Subcutaneous abdominal adipose tissue (tissue), 5 donors: Measurements from ENCODE around the gene AFF1.
"Not testable (repeated sequence)": the region's sequence is repeated elsewhere in the genome, so short reads cannot be mapped to it uniquely, and the experiment has no call there.

ENCODE experiments used
- H3K27ac ChIP-seq: one replicate; pipeline ENCODE4 v1.7.0; 2013; ENCODE audit warnings: low read depth, mild to moderate bottlenecking, inconsistent platforms, low read length, moderate library complexity
- H3K27me3 ChIP-seq, 5 donors: one replicate each; pipeline ENCODE4 v1.7.0; 2013; ENCODE audit warnings: low read length in 5 of 5, inconsistent platforms in 1 of 5; ENCODE audit not compliant: control insufficient read depth in 5 of 5, insufficient read depth in 4 of 5
- H3K36me3 ChIP-seq, 5 donors: one replicate each; pipeline ENCODE4 v1.7.0; 2013; ENCODE audit warnings: low read length in 5 of 5; ENCODE audit not compliant: control insufficient read depth in 5 of 5, insufficient read depth in 5 of 5
- H3K4me1 ChIP-seq, 5 donors: one replicate each; pipeline ENCODE4 v1.7.0; 2013; ENCODE audit warnings: low read length in 5 of 5, mild to moderate bottlenecking in 3 of 5, moderate library complexity in 1 of 5; ENCODE audit not compliant: control insufficient read depth in 5 of 5, insufficient read depth in 5 of 5
- H3K4me3 ChIP-seq, 5 donors: one replicate each; pipeline ENCODE4 v1.7.0; 2013; ENCODE audit warnings: low read length in 5 of 5, low read depth in 1 of 5
- H3K9ac ChIP-seq, 5 donors: one replicate each; pipeline ENCODE4 v1.7.0; 2013; ENCODE audit warnings: low read length in 5 of 5, mild to moderate bottlenecking in 4 of 5, moderate library complexity in 3 of 5
- H3K9me3 ChIP-seq, 5 donors: one replicate each; pipeline ENCODE4 v1.7.0; 2013; ENCODE audit warnings: low read length in 5 of 5; ENCODE audit not compliant: control insufficient read depth in 5 of 5
- donor health status: healthy.
- donor health status: healthy.
- donor health status: healthy.
- donor health status: healthy.
- donor health status: healthy.

The AFF1 gene

DNA sequence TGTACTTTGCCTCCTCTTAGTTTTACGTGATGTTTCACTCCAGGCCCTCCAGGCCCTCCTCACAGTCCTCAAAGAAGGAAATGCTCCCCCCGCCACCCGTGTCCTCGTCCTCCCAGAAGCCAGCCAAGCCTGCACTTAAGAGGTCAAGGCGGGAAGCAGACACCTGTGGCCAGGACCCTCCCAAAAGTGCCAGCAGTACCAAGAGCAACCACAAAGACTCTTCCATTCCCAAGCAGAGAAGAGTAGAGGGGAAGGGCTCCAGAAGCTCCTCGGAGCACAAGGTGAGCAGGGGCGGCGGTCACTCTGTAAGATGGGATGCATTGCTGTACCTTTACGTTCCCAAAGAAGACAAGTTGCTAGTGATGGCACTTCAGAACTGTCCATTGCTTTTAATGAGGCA lies 191.2 kb downstream of the AFF1 start:
- H3K36me3 ChIP-seq, result peaks cover 40 to 63% (median 59%) of the 10 kb centered on the region in 5 donors
- H3K9me3 ChIP-seq, result no peaks in the 10 kb centered on the region
- peaks cover 7 to 17% (median 14%) of the 10 kb centered on the region in 5 donors for H3K4me1 ChIP-seq

DNA sequence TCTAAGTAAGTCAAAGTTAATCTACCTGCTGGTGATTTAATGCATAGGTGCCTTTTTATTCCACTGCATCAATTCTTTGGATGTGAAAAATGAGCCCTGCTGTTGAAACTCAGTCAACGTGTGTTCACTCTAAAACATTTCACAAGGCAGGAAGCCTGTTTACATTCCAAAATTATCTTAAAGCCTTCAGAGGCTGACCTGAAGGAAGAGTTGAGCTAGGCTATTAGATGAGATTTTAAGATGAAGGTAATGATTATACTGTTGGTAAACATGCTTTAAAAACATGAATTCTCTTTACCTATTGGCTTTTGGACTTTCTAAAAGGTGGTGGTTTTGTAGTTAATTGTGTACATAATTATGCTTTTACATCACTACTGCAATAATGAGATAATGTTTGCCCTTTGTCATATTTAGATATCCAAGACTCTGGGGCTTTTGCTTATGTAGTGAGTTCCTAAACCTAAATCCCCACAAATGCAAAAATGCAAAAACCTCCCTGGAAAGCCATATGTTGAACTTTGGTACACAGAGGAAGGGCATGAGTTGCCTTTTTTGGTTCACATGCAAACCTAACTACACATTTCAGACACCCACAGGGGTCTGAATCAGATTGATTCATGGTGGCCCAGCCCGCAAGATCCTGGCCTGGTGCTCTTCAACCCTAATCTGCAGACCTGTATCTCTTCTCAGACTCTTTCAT lies 193.3 kb downstream of the AFF1 start:
- Histone ChIP-seq H3K9me3 (no peaks in the 10 kb centered on the region), H3K9ac (no peak overlapping the region), H3K27me3 (no peaks in the 10 kb centered on the region), H3K27ac (no peak overlapping the region), H3K4me1 (no peaks in the 10 kb centered on the region), H3K36me3 (peaks cover 56 to 84% (median 74%) of the 10 kb centered on the region in 5 donors), H3K4me3 (no peak overlapping the region)

More for the DNA sequence above, 191.2 kb downstream of the AFF1 start:
- no peak overlapping the region for H3K27ac ChIP-seq
- no peak overlapping the region for H3K4me3 ChIP-seq
- no peaks in the 10 kb centered on the region for H3K27me3 ChIP-seq
- H3K9ac ChIP-seq, result no peak overlapping the region

DNA sequence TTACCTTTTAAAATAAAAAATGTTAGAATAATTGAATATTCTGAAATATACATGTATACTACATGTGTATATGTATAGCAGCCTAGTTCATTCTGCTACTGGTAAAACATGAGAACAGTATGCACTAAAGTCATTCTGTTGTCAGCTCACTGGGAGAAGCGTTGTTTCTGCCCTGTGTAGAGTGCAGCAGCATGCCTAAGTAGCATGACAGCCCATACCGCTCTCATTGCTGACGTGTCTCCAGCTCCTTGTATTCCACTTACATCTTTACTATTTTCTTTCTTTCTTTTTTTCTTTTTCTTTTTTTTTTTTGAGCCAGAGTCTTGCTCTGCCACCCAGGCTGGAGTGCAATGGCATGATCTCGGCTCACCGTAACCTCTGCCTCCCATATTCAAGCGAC lies 194.9 kb downstream of the AFF1 start:
- Histone ChIP-seq H3K9ac (no peak overlapping the region), H3K4me1 (no peaks in the 10 kb centered on the region), H3K9me3 (no peaks in the 10 kb centered on the region), H3K27ac (no peak overlapping the region), H3K27me3 (no peaks in the 10 kb centered on the region), H3K4me3 (no peak overlapping the region), H3K36me3 (peaks cover 65 to 98% (median 88%) of the 10 kb centered on the region in 5 donors)

DNA sequence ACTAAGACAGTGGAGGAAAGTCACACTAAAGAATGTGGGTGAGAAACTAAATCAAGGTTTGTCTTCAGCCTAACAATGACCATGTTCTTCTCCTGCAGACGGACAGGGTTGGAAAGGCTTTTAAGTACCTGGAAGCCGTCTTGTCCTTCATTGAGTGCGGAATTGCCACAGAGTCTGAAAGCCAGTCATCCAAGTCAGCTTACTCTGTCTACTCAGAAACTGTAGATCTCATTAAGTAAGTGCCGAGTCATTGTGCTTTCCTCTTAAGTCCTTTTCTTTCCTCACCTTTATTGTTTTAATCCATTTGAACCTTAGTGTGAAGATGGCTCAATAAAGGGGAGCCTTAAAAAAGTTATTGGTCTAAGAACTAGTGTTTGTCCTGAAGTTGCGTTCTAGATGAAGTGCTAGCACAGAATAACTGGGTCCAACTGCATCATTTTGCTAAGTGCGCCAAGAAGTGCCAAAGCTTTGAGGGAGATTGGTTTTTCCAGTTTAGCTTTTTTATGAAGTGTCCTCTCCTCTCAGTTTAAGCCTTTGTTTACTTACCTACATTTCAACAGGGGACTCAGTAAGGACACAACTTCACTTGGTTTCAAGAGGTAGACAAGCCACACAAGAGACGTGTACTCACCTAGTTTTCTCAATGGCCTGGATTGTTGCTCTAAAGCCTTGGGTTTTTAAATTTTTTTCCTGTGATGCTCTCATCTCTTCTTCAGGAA lies 196.3 kb downstream of the AFF1 start:
- Histone ChIP-seq H3K27ac (no peak overlapping the region), H3K27me3 (no peaks in the 10 kb centered on the region), H3K9ac (no peak overlapping the region), H3K36me3 (peaks cover 65 to 98% (median 88%) of the 10 kb centered on the region in 5 donors), H3K9me3 (no peaks in the 10 kb centered on the region), H3K4me3 (no peak overlapping the region), H3K4me1 (no peaks in the 10 kb centered on the region)

DNA sequence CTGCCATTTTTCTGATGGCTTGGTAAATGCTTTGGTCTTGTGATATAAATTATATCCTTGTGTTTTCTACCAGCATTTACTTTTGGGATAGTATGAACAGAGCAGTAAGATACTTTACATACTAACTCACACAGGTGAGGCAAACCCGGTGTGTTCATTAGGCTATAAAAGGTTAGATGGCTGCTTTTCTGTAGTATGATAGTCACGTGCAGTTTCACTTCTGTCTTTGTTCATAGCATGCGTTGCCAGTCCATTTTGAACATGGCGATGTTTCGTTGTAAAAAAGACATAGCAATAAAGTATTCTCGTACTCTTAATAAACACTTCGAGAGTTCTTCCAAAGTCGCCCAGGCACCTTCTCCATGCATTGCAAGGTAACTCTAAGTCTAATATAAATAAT lies 197.2 kb downstream of the AFF1 start:
- no peak overlapping the region for H3K4me3 ChIP-seq
- no peaks in the 10 kb centered on the region for H3K9me3 ChIP-seq
- H3K9ac ChIP-seq, result no peak overlapping the region
- H3K27me3 ChIP-seq, result no peaks in the 10 kb centered on the region
- H3K4me1 ChIP-seq, result no peaks in the 10 kb centered on the region
- no peak overlapping the region for H3K27ac ChIP-seq
- H3K36me3 ChIP-seq, result peaks cover 64 to 98% (median 88%) of the 10 kb centered on the region in 5 donors

DNA sequence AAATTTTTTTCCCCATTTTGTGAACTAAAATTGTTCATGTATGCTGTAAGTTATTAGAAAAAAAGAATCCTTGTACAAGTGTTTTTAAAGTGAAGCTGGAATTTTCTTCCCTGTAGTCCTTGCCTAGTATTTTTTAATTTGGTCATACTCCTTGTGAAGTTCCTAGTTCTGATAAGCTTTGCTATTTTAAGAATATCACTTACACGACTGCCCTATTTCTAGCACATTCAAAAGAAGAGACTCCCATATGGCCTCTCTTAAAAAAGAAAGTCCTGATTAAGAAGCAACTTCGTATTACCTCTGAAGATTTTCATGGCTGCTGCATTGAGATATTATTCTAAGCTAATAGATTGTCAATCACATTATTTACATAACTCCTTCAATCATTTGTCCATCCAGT lies 198.4 kb downstream of the AFF1 start:
- Histone ChIP-seq H3K9ac (no peak overlapping the region), H3K36me3 (peaks cover 66 to 98% (median 84%) of the 10 kb centered on the region in 5 donors), H3K4me1 (no peaks in the 10 kb centered on the region), H3K27me3 (no peaks in the 10 kb centered on the region), H3K4me3 (no peak overlapping the region), H3K9me3 (no peaks in the 10 kb centered on the region), H3K27ac (no peak overlapping the region)

DNA sequence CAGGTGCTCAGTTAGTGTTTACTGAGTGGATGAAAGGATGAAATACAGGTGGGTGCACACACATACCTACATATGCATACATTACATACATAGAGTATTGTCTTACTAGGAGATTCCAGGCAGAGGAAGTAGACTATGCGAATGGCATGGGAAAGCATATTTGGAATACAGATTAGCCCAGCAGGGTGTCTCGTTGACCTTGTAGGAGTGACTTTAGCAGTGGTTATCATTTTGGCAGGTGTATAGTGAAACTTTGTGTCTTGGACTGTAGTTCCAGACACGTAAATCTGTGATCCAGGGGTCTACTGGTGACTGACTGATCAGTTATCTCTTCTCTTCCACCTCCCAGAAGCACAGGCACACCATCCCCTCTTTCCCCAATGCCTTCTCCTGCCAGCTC lies 199.3 kb downstream of the AFF1 start:
- Histone ChIP-seq H3K4me3 (no peak overlapping the region), H3K9ac (no peak overlapping the region), H3K4me1 (no peaks in the 10 kb centered on the region), H3K9me3 (no peaks in the 10 kb centered on the region), H3K36me3 (peaks cover 66 to 93% (median 81%) of the 10 kb centered on the region in 5 donors), H3K27ac (no peak overlapping the region), H3K27me3 (no peaks in the 10 kb centered on the region)

DNA sequence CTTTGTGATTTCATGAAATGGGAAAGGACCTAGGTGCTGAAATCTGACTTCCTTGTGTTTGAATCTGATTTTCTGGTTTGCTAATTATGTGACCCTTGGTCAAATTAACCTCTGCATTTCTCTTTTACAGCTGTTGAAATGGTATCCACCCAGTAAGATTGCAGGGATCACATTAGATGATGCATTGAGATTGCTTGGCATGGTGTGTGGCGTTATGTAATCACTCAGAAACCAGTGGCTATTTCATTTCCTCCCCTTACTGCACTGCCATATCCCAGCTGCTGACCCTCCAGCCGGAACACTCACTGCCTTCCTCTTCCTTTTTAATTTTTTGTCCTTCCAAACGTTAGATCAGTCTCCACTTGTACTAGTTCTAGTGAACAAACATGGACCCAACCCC lies 206.6 kb downstream of the AFF1 start:
- no peak overlapping the region for H3K9ac ChIP-seq
- no peaks in the 10 kb centered on the region for H3K27me3 ChIP-seq
- H3K9me3 ChIP-seq, result no peaks in the 10 kb centered on the region
- peak overlapping the region; percentile 47 for H3K27ac ChIP-seq
- H3K4me3 ChIP-seq, result no peak overlapping the region
- peaks cover 21 to 50% (median 37%) of the 10 kb centered on the region in 5 donors for H3K36me3 ChIP-seq
- H3K4me1 ChIP-seq, result peaks cover 0 to 11% (median 9%) of the 10 kb centered on the region in 5 donors

DNA sequence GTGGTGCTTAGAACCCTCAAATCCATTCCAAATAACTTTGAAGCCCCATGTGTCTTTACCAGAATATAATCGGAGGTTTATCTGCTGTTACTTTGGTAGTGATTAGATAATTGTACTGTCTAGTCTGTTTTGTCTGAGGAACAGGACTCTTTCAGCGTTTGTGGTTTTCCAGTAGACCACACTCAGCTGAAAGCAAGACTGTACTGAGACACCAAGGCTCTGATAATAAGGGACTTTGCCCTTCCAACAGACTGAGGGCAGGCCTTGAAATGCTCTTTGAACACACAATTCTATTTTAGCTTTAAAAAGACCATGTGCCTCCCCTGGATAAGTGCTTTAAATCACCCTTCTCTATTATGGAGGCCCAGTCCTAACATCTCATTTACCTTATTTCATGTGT lies 209.5 kb downstream of the AFF1 start:
- H3K36me3 ChIP-seq, result peaks cover 7 to 27% (median 17%) of the 10 kb centered on the region in 5 donors
- no peaks in the 10 kb centered on the region for H3K9me3 ChIP-seq
- H3K4me3 ChIP-seq, result no peak overlapping the region
- H3K9ac ChIP-seq, result no peak overlapping the region
- no peak overlapping the region for H3K27ac ChIP-seq
- H3K4me1 ChIP-seq, result peaks cover 0 to 11% (median 9%) of the 10 kb centered on the region in 5 donors
- H3K27me3 ChIP-seq, result no peaks in the 10 kb centered on the region

DNA sequence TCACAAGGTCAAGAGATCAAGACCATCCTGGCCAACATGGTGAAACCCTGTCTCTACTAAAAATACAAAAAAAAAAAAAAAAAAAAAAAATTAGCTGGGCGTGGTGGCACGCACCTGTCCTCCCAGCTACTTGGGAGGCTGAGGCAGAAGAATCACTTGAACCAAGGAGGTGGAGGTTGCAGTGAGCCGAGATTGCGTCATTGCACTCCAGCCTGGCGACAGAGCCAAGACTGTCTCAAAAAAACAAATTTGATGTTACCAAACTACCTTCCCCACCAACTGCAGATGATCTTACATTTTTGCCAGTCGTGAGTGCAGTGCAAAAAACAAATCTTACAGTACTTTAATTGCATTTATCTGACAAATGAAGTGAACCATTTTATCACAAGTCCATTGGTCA lies 211.1 kb downstream of the AFF1 start:
- H3K27me3 ChIP-seq, H3K4me1 ChIP-seq, H3K9me3 ChIP-seq, H3K27ac ChIP-seq, H3K9ac ChIP-seq, H3K4me3 ChIP-seq: not testable (repeated sequence)
- H3K36me3 ChIP-seq, result peaks cover 7 to 21% (median 13%) of the 10 kb centered on the region in 5 donors
